ENCODE measurements around the gene DNAJB6.

Gene DNAJB6

GRCh38 chr7:157397731-157398691 lies 61.2 kb downstream of the DNAJB6 start:
- H3K14ac ChIP-seq (ENCODE audit: low read length) = no peak overlapping the region
- no peak overlapping the region for H2BK15ac ChIP-seq (ENCODE audit: low read length)
- no peak overlapping the region for H2AK5ac ChIP-seq (ENCODE audit: low read depth, low read length)
- peaks cover 10 to 61% of the 10 kb centered on the region in 2 donors for H3K36me3 ChIP-seq (replicated peaks in 1 of 2; ENCODE audit: control insufficient read depth in 2 of 2, insufficient read depth in 2 of 2, low read length in 2 of 2)
- no peak overlapping the region for H4K91ac ChIP-seq (ENCODE audit: low read depth, low read length, poor library complexity)
- no peak overlapping the region for H2BK12ac ChIP-seq (ENCODE audit: low read length)
- peak overlapping the region; percentile 71 for H3K18ac ChIP-seq (ENCODE audit: low read length)
- no peak overlapping the region for H4K8ac ChIP-seq (ENCODE audit: low read depth, low read length)
- no peak overlapping the region for H3K9ac ChIP-seq (ENCODE audit: low read depth, low read length, poor library complexity)
- peak; percentile 27 for DNase-seq (ENCODE audit: low spot score)
- no peak overlapping the region for H2BK120ac ChIP-seq (ENCODE audit: low read depth, low read length)
- H3K23ac ChIP-seq (ENCODE audit: low read depth, low read length, poor library complexity) = no peak overlapping the region
- peak overlapping the region; percentile 34 for H2BK5ac ChIP-seq (ENCODE audit: low read length)
- H3K27ac ChIP-seq (replicated peaks; ENCODE audit: low read length) = peak overlapping the region; percentile 37
- H3K4me3 ChIP-seq (ENCODE audit: low read length in 2 of 2) = no peak overlapping the region
- no peaks in the 10 kb centered on the region for H3K27me3 ChIP-seq (ENCODE audit: control insufficient read depth in 3 of 3, insufficient read depth in 3 of 3, low read depth in 1 of 3, low read length in 3 of 3)
- no peak overlapping the region for H3K4ac ChIP-seq (ENCODE audit: low read length)
- H3K4me1 ChIP-seq (ENCODE audit: control insufficient read depth in 2 of 2, insufficient read depth in 1 of 2, low read depth in 1 of 2, low read length in 2 of 2) = peaks cover 0 to 9% of the 10 kb centered on the region in 2 donors
- H3K4me2 ChIP-seq (ENCODE audit: insufficient read depth, low read length, poor library complexity, severe bottlenecking) = no peak overlapping the region
- WGBS, 2 donors (ENCODE audit: extremely low coverage in 2 of 2, insufficient read length in 2 of 2, insufficient replicate concordance in 1 of 2) = no CpG with 5 or more reads among the region's 23 CpGs
- H3K79me1 ChIP-seq (ENCODE audit: low read depth, low read length) = peaks cover 15% of the 10 kb centered on the region
- no peak overlapping the region for H2AFZ ChIP-seq (ENCODE audit: low read length)
- H3K9me3 ChIP-seq (replicated peaks in 1 of 2; ENCODE audit: control insufficient read depth in 2 of 2, insufficient read depth in 1 of 2, low read depth in 1 of 2, low read length in 2 of 2) = no peaks in the 10 kb centered on the region

DNA sequence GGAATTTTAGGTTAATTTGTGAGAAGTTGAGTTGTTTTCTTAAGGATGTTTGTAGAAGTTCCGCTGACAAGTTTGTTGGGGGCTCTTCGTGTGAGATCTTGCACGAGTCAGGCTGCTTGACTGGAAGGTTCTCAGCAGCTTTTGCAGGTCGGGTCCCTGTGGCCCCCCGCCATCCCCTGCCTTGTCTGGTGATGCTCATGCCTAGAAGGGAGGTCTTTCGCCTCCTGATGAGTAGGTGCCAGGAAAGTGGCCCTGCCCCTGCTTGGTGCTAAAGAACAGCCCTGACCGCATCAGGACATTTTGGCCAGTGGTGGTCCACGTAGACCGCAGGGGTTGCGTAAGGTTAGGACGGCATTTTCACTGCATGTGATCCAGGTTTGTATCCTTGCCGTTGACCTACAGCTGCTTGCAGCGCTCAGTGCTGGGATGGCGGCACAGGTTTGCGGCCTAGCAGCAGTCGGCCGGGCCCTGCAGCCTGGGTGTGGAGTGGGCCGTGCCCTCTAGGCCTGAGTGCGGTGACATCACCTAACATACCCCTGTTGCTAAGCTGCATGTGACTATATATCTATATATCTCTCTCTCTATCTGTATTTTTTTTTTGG lies 62.4 kb downstream of the DNAJB6 start:
- Histone ChIP-seq H3K27me3 (ENCODE audit: control insufficient read depth in 3 of 3, insufficient read depth in 3 of 3, low read depth in 1 of 3, low read length in 3 of 3) (no peaks in the 10 kb centered on the region), H3K23ac (ENCODE audit: low read depth, low read length, poor library complexity) (peak overlapping the region; percentile 52), H2BK15ac (ENCODE audit: low read length) (no peak overlapping the region), H3K9me3 (replicated peaks in 1 of 2; ENCODE audit: control insufficient read depth in 2 of 2, insufficient read depth in 1 of 2, low read depth in 1 of 2, low read length in 2 of 2) (no peaks in the 10 kb centered on the region), H2BK120ac (ENCODE audit: low read depth, low read length) (peak overlapping the region; percentile 9), H3K4me1 (ENCODE audit: control insufficient read depth in 2 of 2, insufficient read depth in 1 of 2, low read depth in 1 of 2, low read length in 2 of 2) (peaks cover 0 to 9% of the 10 kb centered on the region in 2 donors), H2BK5ac (ENCODE audit: low read length) (no peak overlapping the region), H3K9ac (ENCODE audit: low read depth, low read length, poor library complexity) (peak overlapping the region; percentile 7), H3K79me1 (ENCODE audit: low read depth, low read length) (peaks cover 15% of the 10 kb centered on the region), H3K18ac (ENCODE audit: low read length) (peak overlapping the region; percentile 52), H2BK12ac (ENCODE audit: low read length) (peak overlapping the region; percentile 1), H2AK5ac (ENCODE audit: low read depth, low read length) (no peak overlapping the region), H4K8ac (ENCODE audit: low read depth, low read length) (peak overlapping the region; percentile 52), H3K36me3 (replicated peaks in 1 of 2; ENCODE audit: control insufficient read depth in 2 of 2, insufficient read depth in 2 of 2, low read length in 2 of 2) (peaks cover 10 to 52% of the 10 kb centered on the region in 2 donors), H3K4ac (ENCODE audit: low read length) (no peak overlapping the region), H3K4me3 (ENCODE audit: low read length in 2 of 2) (peak overlapping the region in 1 of 2 donors; percentile 15), H2AFZ (ENCODE audit: low read length) (no peak overlapping the region), H3K4me2 (ENCODE audit: insufficient read depth, low read length, poor library complexity, severe bottlenecking) (no peak overlapping the region), H4K91ac (ENCODE audit: low read depth, low read length, poor library complexity) (no peak overlapping the region), H3K27ac (replicated peaks; ENCODE audit: low read length) (no peak overlapping the region), H3K14ac (ENCODE audit: low read length) (peak overlapping the region; percentile 84)
- no CpG with 5 or more reads among the region's 19 CpGs for WGBS, 2 donors (ENCODE audit: extremely low coverage in 2 of 2, insufficient read length in 2 of 2, insufficient replicate concordance in 1 of 2)
- no peak for DNase-seq (ENCODE audit: low spot score)

- Histone ChIP-seq H3K27ac (replicated peaks; ENCODE audit: low read length) (no peak overlapping the region), H3K36me3 (replicated peaks in 1 of 2; ENCODE audit: control insufficient read depth in 2 of 2, insufficient read depth in 2 of 2, low read length in 2 of 2) (peaks cover 13 to 48% of the 10 kb centered on the region in 2 donors), H2BK12ac (ENCODE audit: low read length) (no peak overlapping the region), H3K27me3 (ENCODE audit: control insufficient read depth in 3 of 3, insufficient read depth in 3 of 3, low read depth in 1 of 3, low read length in 3 of 3) (no peaks in the 10 kb centered on the region), H4K8ac (ENCODE audit: low read depth, low read length) (no peak overlapping the region), H2BK120ac (ENCODE audit: low read depth, low read length) (no peak overlapping the region), H4K91ac (ENCODE audit: low read depth, low read length, poor library complexity) (no peak overlapping the region), H3K14ac (ENCODE audit: low read length) (no peak overlapping the region), H3K79me1 (ENCODE audit: low read depth, low read length) (peaks cover 15% of the 10 kb centered on the region), H2BK15ac (ENCODE audit: low read length) (no peak overlapping the region), H3K4me2 (ENCODE audit: insufficient read depth, low read length, poor library complexity, severe bottlenecking) (no peak overlapping the region), H3K18ac (ENCODE audit: low read length) (peak overlapping the region; percentile 54), H3K23ac (ENCODE audit: low read depth, low read length, poor library complexity) (peak overlapping the region; percentile 44), H3K4me3 (ENCODE audit: low read length in 2 of 2) (no peak overlapping the region), H3K4ac (ENCODE audit: low read length) (no peak overlapping the region), H2AK5ac (ENCODE audit: low read depth, low read length) (no peak overlapping the region), H3K9ac (ENCODE audit: low read depth, low read length, poor library complexity) (no peak overlapping the region), H3K4me1 (ENCODE audit: control insufficient read depth in 2 of 2, insufficient read depth in 1 of 2, low read depth in 1 of 2, low read length in 2 of 2) (peaks cover 0 to 9% of the 10 kb centered on the region in 2 donors), H2AFZ (ENCODE audit: low read length) (no peak overlapping the region), H3K9me3 (replicated peaks in 1 of 2; ENCODE audit: control insufficient read depth in 2 of 2, insufficient read depth in 1 of 2, low read depth in 1 of 2, low read length in 2 of 2) (no peaks in the 10 kb centered on the region), H2BK5ac (ENCODE audit: low read length) (no peak overlapping the region)
- no peak for DNase-seq (ENCODE audit: low spot score)
- WGBS, 2 donors (ENCODE audit: extremely low coverage in 2 of 2, insufficient read length in 2 of 2, insufficient replicate concordance in 1 of 2) = no CpG with 5 or more reads among the region's 38 CpGs
These were observed 63.5 kb downstream of the DNAJB6 start for GRCh38 chr7:157400171-157400860.

Measured in neuronal stem cell (in vitro differentiated cells).